Suprapubic skin (tissue), 4 donors: ENCODE results near the gene KIRREL1. TPM values are rescaled to one million over a fixed set of nuclear protein-coding genes. Genes with fewer than 3 reads are reported as not detected.

Source experiments
- DNase-seq, 2 donors: peaks; one replicate each; pipeline ENCODE4 v3.0.0-alpha.2; 2019; ENCODE audit warnings: low spot score in 2 of 2
- H3K27ac ChIP-seq: fragments of 200-600 bp; sonication (generic); one replicate; pipeline ENCODE4 v1.5.1; 2019
- H3K27me3 ChIP-seq: fragments of 200-600 bp; sonication (generic); one replicate; pipeline ENCODE4 v1.5.1; 2019
- H3K36me3 ChIP-seq: fragments of 200-600 bp; sonication (generic); one replicate; pipeline ENCODE4 v1.5.1; 2019
- H3K4me1 ChIP-seq: fragments of 200-600 bp; sonication (generic); one replicate; pipeline ENCODE4 v1.5.1; 2019
- H3K4me3 ChIP-seq: fragments of 200-600 bp; sonication (generic); one replicate; pipeline ENCODE4 v1.5.1; 2019; ENCODE audit warnings: mild to moderate bottlenecking
- H3K9me3 ChIP-seq: fragments of 200-600 bp; sonication (generic); one replicate; pipeline ENCODE4 v1.5.1; 2019
- EP300 ChIP-seq: sonication (generic); formaldehyde crosslinking; IDR thresholded peaks from one replicate; pipeline ENCODE4 v1.6.1; 2017; ENCODE audit warnings: antibody characterized with exemption
- POLR2A ChIP-seq, 2 donors: fragments of 450-650 bp; IDR thresholded peaks; one replicate each; pipeline ENCODE4 v1.6.1; 2017; ENCODE audit warnings: antibody characterized with exemption in 2 of 2, mild to moderate bottlenecking in 2 of 2, moderate library complexity in 2 of 2
- POLR2AphosphoS5 ChIP-seq, 3 donors: sonication (generic); formaldehyde crosslinking; IDR thresholded peaks; one replicate each; pipeline ENCODE4 v1.6.1; 2017; ENCODE audit warnings: antibody characterized with exemption in 3 of 3
- WGBS: methylation state at CpG from one replicate; pipeline ENCODE4 v1.1.5; 2018; 5-methylcytosine and 5-hydroxymethylcytosine counted together
- total RNA-seq, 4 donors: library from RNA; depleted of rRNA; stranded (reverse); fragments of >200 nt; gene quantifications; one replicate each; pipeline ENCODE4 v1.1.0, GENCODE V29; 2016
- TF ChIP-seq, protein P1 (sequence below), 2 donors: fragments of 200-600 bp in 1 of 2; fragments of 450-650 bp in 1 of 2; sonication (generic) in 1 of 2; IDR thresholded peaks; one replicate each; pipeline ENCODE4 v1.5.1; 2016 to 2019; ENCODE audit warnings: antibody characterized with exemption in 2 of 2, mild to moderate bottlenecking in 1 of 2, moderate library complexity in 1 of 2

Gene KIRREL1
- total RNA-seq, 4 donors from 2014 or later, result 12.5 to 18.9 (median 15.5) TPM

DNA sequence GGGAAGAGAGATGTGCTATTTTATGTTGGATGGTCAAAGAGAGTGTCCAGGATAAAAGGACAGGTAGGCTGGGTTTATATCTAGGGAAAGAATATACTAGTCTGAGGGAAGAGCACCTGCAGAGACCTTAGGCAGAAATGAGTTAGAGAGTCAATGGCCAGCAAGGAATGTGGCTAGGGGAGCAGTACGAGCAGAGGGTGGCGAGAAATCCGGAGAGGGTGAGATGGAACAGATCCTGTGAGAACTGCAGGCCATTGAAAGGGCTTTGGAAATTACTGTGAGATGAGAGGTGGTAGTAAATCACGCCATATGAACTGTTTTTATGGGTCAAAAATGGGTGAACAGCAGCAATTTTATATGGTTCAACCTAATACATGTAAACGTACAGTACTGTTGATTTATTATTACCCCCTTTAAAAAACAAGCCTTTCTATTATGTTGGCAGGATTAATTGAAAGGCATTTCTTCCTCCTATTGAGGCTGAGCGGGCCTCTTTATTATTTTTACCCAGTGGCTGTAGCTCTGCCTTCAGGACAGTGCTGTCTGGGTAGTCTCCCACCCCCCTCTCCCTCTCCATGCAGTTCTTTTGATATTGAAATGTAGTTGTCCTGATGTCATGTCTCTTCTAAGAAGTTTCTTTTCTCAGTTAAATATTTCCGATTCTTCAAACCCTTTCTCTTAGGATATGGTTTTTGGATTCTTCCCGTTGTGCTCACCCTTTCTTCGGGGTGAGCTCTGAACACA, 112.1 kb downstream of the KIRREL1 start:
- Histone ChIP-seq H3K27ac (no peak overlapping the region), H3K4me1 (no peaks in the 10 kb centered on the region), H3K9me3 (no peaks in the 10 kb centered on the region), H3K36me3 (no peaks in the 10 kb centered on the region), H3K4me3 (no peak overlapping the region), H3K27me3 (peaks cover 8% of the 10 kb centered on the region)
- TF ChIP-seq POLR2AphosphoS5 (IDR thresholded peaks at IDR 0.05), result no peak
- TF ChIP-seq, protein P1, sequence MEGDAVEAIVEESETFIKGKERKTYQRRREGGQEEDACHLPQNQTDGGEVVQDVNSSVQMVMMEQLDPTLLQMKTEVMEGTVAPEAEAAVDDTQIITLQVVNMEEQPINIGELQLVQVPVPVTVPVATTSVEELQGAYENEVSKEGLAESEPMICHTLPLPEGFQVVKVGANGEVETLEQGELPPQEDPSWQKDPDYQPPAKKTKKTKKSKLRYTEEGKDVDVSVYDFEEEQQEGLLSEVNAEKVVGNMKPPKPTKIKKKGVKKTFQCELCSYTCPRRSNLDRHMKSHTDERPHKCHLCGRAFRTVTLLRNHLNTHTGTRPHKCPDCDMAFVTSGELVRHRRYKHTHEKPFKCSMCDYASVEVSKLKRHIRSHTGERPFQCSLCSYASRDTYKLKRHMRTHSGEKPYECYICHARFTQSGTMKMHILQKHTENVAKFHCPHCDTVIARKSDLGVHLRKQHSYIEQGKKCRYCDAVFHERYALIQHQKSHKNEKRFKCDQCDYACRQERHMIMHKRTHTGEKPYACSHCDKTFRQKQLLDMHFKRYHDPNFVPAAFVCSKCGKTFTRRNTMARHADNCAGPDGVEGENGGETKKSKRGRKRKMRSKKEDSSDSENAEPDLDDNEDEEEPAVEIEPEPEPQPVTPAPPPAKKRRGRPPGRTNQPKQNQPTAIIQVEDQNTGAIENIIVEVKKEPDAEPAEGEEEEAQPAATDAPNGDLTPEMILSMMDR (IDR thresholded peaks at IDR 0.05), result no peak
- TF ChIP-seq POLR2A (IDR thresholded peaks at IDR 0.05), result no peak
- TF ChIP-seq EP300, result no peak
- DNase-seq, result no peak
- 54% methylated on average over 9 of the region's 9 CpGs for WGBS

DNA sequence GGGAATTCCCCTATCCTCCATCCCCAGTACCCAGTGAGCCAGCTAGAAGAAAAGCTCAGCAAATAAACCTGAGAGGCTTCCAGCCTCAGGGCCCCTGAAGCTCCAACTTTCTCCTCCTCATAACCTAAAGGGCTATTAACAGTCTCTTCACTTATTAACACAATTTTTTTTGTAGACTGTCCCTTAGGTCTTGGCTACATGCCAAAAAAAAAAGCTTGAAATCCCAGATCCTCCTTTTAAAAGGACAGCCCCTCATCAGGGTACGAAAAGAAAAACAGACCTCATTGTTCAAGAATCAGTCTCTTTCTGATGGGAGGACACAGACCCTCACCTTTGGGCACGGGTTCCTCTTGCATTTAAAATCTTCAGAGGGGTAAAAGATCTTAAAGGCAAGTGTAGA, 114.5 kb downstream of the KIRREL1 start:
- Histone ChIP-seq H3K27me3 (peaks cover 11% of the 10 kb centered on the region), H3K4me1 (no peaks in the 10 kb centered on the region), H3K4me3 (no peak overlapping the region), H3K36me3 (no peaks in the 10 kb centered on the region), H3K9me3 (no peaks in the 10 kb centered on the region), H3K27ac (no peak overlapping the region)
- TF ChIP-seq POLR2A (IDR thresholded peaks at IDR 0.05) (no peak), POLR2AphosphoS5 (IDR thresholded peaks at IDR 0.05) (no peak), EP300 (no peak)
- TF ChIP-seq, protein P1 (IDR thresholded peaks at IDR 0.05), result no peak
- 55% methylated on average over 2 of the region's 2 CpGs for WGBS
- no peak for DNase-seq

DNA sequence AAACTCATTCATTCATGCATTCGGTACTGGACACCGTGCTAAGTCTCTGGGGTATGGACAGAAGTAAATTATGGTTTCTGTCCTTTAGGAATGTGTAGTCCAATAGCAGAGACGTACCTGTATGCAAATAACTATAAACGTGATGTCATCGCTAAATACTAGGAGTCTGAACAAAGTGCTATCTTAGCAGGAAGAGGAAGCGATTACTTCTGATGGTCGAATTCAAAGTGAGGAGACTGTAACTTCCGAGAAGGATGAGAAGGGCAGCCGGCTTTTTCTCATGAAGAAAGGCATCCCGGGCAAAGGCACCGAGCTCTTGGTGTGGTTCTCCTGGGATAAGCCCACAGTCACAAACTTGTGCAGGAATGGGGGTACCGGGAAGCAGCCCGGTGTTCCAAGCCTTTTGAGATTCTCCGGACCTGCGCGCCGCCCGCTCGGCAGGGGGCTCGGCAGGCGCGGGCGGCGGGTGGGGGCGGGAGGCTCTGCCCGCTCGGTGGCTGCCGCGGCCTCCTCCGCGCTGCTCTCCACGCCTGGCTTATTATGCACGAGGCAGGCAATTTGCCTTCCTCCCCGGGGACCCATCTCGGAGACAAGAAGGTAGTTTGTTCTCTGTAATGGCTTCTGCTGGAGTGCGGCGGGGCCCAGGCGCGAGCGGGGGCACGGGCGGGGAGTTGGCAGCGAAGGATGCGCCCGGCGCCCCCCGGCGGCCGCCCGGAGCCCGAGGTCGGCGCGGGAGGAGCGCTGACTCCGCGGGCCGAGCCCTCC, 119.7 kb downstream of the KIRREL1 start:
- Histone ChIP-seq H3K27ac (no peak overlapping the region), H3K27me3 (peaks cover 24% of the 10 kb centered on the region), H3K9me3 (no peaks in the 10 kb centered on the region), H3K4me1 (peaks cover 14% of the 10 kb centered on the region), H3K36me3 (no peaks in the 10 kb centered on the region), H3K4me3 (peak overlapping the region; percentile 50)
- no peak for DNase-seq
- 17% methylated on average over 15 of the region's 58 CpGs for WGBS
- TF ChIP-seq, protein P1 (IDR thresholded peaks at IDR 0.05), result peak in 1 of 2 donors; percentile 49
- no peak for TF ChIP-seq EP300

DNA sequence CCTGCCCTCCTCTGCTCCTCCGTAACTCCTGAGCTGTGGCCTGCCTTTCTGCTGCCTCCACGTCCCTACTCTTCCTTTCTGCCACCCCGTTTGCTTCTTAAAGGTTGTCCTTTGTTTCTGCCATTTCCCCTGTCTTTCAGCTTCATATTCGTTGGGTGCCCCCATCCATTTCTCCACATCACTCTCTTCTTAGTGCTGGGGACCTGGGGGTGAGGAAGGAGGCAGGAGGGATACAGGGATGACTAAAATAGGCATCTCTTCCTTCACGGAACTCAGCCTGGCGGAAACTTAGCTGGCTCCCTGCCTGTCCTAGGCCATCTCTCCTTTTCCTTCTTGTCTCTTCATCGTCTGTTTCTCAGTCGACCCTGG, 120.3 kb downstream of the KIRREL1 start:
- TF ChIP-seq POLR2A (IDR thresholded peaks at IDR 0.05), result no peak
- no peak for TF ChIP-seq EP300
- TF ChIP-seq POLR2AphosphoS5 (IDR thresholded peaks at IDR 0.05), result no peak
- TF ChIP-seq, protein P1 (IDR thresholded peaks at IDR 0.05), result no peak
- Histone ChIP-seq H3K27ac (no peak overlapping the region), H3K4me3 (peak overlapping the region; percentile 50), H3K27me3 (peaks cover 25% of the 10 kb centered on the region), H3K9me3 (no peaks in the 10 kb centered on the region), H3K36me3 (no peaks in the 10 kb centered on the region), H3K4me1 (peaks cover 19% of the 10 kb centered on the region)
- WGBS, result 38% methylated on average over 8 of the region's 8 CpGs
- DNase-seq, result no peak

DNA sequence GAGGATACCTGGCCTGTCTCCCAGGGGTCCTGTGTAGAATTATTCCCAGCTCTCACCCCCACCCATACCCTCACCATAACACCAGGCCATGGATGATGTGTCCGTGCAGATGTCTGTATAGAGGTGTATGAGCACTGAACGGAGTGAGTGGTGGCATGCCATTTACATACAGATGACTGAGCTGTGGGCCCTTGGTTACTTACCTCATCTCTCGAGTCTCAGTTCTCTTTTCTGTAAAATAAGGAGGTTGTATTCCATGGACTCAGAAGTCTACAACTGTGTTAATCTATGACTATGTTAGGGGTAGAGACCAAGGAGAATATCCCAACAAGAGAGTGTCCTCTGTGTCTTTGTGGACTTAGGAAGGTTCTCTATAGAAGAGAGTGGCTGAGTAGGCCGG, 121.7 kb downstream of the KIRREL1 start:
- 93% methylated on average over 4 of the region's 4 CpGs for WGBS
- Histone ChIP-seq H3K27me3 (peaks cover 25% of the 10 kb centered on the region), H3K4me3 (no peak overlapping the region)

More for the DNA sequence above, 121.7 kb downstream of the KIRREL1 start:
- DNase-seq, result no peak
- TF ChIP-seq, protein P1 (IDR thresholded peaks at IDR 0.05), result no peak
- TF ChIP-seq POLR2A (IDR thresholded peaks at IDR 0.05) (no peak), POLR2AphosphoS5 (IDR thresholded peaks at IDR 0.05) (no peak)
- Histone ChIP-seq H3K27ac (no peak overlapping the region), H3K36me3 (no peaks in the 10 kb centered on the region), H3K9me3 (no peaks in the 10 kb centered on the region), H3K4me1 (peaks cover 19% of the 10 kb centered on the region)
